HTR-8/SVneo (cell line): ENCODE data around the gene NOTUM.

ENCODE experiments used
- DNase-seq: peaks from one replicate; pipeline ENCODE4 v3.0.0; 2011; ENCODE audit warnings: low spot score, mixed read lengths; ENCODE audit not compliant: insufficient read length
- FAIRE-seq: peaks from 2 replicates; lab custom pipeline; 2011; peaks lifted over from hg19 to GRCh38; lab: Jason Lieb, UNC

The NOTUM gene

DNA sequence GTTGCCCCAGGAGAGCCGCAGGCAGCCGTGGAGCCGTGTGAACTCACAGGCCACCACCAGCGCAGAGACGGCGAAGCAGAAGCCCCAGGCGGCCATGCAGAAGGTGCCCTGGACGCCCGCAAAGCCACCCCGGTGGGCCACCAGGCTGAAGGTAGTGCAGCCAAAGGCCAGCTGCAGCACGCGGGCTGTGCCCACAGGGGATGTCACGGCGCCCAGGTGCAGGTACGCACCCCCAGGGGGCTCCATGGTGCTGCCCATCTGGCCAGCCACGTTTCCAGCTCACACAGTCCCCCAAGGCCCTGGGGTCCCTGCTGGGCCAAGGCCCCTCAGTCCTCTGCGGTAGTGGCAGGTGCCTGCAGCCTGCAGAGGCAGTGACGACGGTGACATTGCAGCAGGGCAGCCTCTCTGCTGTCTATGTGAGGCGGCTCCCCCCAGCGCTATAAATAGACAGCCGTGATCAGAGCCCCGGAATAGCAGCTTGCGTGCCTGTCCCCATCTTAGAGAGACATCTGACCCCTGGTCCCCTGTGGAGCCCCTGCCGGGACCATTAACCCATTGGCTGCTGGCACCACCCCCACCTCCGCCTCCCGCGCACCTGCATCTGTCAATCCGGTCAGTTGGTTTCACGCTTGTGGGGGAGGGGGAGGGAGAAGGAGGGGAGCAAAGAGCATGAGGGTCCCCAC lies 19.4 kb downstream of the NOTUM start:
- DNase-seq (no peak), FAIRE-seq (no peak)

GRCh38 chr17:81940538-81941483 lies 20.2 kb downstream of the NOTUM start:
- DNase-seq (no peak), FAIRE-seq (no peak)

- FAIRE-seq (no peak), DNase-seq (no peak)
These were observed 21.1 kb downstream of the NOTUM start for GRCh38 chr17:81939881-81940385.

- no peak for DNase-seq
- no peak for FAIRE-seq
These were observed 21.8 kb downstream of the NOTUM start for GRCh38 chr17:81939218-81939617.

DNA sequence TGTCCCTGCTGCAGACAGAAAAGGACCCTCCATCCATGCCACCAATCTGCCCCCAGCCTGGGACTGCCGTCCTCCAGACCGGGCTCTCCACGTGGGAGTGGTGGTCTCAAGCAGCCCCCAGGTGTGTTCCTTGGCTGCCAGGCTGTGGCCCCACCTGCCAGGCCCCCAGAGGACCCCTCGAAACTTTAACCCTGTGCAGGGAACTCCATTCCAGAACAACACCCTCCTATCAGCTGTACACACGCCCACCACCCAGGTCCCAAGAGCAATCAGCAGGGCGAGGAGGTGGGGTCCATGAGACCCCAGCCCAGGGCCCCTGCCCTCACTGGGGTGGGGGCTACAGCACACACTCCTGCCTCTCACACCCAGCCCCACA lies 25.3 kb downstream of the NOTUM start:
- no peak for FAIRE-seq

DNA sequence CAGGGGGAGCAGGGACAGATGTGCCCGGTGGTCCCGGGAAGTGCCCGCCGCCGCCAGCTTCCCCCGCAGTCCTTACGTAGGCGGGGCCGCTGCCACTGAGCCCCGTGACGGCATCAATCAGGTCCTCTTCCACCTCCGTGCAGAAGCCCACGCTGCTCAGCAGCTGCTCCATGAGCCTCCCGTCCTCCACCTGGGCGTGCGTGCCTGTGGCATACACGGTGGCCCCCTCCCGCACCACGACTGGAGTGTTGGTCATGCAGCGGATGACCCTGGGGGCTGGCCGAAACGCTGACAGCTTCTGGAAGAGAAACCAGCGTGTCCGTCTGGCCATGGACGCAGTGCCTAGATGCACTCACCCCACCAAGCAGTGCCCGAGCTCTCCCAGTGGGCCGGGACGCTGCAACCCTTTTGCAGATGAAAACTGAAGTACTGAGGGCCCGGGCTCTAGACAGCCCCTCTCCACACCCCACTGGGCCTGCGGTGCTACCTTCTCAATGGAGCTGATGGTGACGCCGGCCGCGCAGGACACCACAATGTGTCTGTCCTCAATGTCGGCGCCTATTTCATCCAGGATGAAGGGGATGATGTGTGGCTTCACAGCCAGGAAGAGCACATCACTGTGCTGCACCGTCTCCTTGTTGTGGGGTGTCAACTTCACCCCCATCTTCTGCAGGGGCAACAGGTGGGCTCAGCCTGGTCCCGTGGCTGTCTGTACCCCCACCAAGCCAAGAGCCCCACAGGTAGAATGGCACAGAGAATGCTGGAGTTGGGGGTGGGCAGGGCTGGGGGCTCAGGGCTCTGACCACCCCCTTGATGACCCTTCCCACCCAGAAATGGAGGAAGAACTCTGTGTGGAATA lies 25.9 kb downstream of the NOTUM start:
- DNase-seq (no peak), FAIRE-seq (no peak)

More for the DNA sequence above, 25.3 kb downstream of the NOTUM start:
- no peak for DNase-seq

DNA sequence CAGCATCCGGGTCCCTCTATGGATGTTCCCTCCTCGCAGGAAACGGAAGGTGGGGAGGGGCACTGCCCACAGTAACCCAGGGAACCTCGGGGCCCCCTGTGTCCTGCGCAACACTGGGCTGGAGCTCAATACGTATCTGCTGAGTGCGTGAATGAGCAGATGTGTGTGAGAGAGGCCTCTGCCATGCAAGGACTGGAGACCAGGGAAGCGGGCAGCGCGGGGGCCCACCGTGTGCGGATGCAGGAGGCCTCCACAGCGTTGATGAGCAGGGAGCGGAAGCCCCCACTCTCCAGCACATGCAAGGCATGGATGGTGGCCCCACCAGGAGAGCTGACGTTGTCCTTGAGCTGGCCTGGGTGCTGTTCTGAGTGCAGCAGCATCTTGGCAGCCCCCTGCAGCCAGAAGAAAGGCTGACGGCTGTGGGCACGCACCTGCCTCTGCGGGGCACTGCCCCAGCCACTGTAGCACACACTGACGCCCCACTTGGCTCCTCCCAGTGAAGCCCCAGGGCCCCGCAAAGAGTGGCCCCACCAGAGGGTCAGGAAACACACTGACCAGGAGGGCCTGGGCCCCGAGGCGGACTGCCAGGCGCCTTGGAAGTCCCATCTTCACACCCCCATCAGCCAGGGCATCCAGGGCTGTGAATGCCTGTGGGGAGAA lies 26.8 kb downstream of the NOTUM start:
- FAIRE-seq (no peak), DNase-seq (no peak)

DNA sequence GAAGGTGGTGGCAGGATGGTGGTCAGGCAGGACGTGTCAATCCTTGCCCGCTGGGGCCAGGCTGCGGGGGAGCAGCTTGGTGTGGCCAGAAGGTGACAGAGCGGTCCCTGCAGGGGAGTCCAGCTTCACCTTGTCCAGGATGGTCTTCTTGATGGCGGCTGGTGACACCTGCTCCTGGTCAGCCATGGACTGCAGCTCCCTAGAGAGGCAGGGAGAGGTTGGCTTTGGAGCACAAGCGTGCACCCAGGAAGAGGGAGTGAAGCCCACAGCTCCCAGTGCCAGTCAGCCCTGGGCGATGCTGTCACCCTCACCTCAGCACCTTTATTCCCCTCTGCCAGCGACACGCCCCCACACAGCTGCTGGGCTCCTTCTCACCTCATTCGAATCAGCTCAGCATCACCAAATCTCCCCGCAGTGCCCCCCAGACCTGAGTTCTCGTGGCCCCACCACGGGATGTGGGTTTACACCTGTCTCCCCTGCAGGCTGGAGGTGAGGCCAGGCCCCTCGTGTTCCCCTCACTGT lies 27.7 kb downstream of the NOTUM start:
- DNase-seq: no peak
- FAIRE-seq: no peak

DNA sequence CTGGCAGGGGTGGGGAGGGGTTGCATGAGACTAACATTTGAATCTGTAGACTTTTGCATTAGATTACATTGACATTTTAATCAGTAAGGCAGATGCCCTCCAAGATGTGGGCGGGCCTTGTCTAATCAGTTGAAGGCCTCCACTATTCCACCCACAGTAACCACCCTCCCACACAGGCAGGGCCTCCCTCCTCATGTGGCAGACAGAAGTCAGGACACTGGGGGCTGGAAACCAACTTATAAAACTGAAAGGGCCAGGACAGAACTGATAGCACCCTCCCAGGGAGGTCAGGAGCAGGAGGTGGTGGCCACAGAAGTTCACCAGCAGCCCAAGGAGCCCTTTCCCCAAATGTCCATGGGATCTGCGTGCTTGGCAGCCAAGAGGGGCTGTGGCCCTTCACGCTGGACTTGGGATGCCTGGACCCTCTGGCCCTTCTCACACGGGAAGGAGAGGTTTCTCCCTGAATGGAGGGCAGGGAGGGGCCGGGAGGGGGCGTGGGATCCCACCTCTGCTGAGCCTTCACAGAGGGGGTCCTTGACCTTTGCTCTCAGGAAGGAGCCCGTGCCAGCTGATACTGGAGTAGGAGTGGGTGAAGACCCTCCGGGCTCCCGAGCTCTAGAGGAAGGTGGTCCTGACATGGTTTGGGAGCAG lies 28.5 kb downstream of the NOTUM start:
- no peak for FAIRE-seq

DNA sequence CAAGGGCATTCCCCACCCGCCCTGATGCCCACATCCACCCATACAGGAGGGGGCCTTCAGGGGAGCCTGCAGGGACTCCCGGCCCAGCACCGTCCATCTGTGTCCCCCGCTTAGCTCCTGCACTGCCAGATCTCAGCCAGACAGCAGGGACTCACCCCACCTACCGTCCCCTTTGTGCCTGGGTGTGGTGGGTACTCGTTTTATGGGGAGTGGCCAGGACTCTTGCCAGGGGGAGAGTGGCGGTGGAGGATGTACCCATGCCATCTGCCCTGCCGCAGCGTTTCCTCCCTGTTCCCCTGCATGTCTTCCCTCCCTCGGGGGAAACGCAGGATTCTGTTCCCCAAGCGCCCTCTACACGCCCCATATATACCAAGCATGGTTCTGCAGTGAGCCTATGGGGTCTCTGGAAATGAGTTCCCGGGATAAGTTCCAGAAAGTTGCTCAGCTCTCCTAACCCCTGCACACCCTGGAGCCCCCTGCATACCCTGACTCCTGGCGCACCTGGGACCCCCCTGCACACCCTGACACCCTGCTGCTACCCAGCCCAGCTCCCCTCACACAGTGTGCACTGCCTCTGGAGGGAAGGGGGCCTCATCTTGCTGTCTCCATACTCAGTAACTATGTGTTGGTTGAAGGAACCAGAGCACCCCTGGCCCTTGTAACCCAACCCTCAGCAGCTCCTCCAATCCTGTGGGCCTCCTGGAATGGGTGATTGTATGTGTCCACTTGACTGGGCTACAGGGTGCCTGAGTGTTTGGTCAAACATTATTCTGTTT lies 29.2 kb downstream of the NOTUM start:
- no peak for DNase-seq
- FAIRE-seq: peak; percentile 31

More for the DNA sequence above, 28.5 kb downstream of the NOTUM start:
- no peak for DNase-seq

DNA sequence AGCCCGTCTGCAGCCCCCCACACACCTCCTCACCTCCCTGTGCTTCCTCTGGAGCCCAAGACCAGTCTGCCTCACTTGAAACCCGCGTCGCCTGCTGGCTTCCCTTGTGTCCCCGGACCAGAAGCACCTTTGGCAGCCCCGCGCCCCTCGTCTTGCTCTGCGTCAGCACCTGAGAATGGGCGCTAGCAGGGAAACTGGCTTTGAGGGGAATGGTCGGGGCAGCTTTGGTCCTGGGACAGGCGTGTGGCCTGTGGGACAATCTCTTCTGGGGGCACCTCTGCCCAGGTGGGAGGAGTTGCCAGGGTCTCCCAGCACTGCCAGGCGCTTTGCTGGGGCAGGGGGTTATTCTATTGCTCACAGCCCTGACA lies 29.8 kb downstream of the NOTUM start:
- no peak for FAIRE-seq
- DNase-seq: no peak

GRCh38 chr17:81930142-81931125 lies 30.6 kb downstream of the NOTUM start:
- FAIRE-seq: no peak

DNA sequence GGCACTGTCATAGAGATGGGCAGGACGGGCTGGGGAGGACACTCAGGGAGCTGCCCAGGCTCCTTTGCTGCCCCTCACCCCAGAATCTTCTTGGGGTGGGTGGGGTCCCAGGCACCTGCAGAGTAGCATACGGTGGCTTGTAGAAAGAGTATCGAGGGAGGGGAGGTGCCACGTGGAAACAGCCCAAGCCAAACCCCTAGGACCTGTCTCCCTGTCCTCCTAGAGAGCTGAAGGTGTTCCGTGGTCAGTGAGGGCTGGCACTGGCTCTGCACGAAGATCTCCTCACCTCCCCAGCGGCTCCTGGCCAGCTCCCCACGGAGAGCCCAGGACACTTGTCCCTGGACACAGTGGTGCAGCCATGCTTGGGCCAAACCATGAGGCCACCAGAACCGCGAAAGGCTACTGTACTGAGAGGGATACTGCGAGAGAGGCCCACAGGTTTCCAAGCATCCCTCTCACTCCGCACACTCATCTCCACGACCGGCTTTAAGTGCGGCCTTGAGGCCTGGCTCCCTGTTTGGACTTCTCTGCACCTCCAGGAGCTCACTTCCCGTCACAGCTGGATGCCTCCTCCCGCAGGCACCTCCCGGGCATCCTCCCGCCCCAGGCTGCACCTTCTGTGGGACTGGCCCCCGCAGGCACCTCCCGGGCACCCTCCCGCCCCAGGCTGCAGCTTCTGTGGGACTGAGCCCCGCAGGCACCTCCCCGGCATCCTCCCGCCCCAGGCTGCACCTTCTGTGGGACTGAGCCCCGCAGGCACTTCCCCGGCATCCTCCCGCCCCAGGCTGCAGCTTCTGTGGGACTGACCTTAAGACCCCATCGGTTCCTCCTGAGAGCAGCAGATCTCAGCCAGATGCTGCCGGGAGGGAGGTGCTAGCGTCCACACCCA lies 31.5 kb downstream of the NOTUM start:
- DNase-seq (no peak), FAIRE-seq (no peak)

More at GRCh38 chr17:81930142-81931125, 30.6 kb downstream of the NOTUM start:
- DNase-seq: no peak

- DNase-seq (no peak), FAIRE-seq (peak; percentile 58)
These were observed 32.3 kb downstream of the NOTUM start for GRCh38 chr17:81928544-81929252.

DNA sequence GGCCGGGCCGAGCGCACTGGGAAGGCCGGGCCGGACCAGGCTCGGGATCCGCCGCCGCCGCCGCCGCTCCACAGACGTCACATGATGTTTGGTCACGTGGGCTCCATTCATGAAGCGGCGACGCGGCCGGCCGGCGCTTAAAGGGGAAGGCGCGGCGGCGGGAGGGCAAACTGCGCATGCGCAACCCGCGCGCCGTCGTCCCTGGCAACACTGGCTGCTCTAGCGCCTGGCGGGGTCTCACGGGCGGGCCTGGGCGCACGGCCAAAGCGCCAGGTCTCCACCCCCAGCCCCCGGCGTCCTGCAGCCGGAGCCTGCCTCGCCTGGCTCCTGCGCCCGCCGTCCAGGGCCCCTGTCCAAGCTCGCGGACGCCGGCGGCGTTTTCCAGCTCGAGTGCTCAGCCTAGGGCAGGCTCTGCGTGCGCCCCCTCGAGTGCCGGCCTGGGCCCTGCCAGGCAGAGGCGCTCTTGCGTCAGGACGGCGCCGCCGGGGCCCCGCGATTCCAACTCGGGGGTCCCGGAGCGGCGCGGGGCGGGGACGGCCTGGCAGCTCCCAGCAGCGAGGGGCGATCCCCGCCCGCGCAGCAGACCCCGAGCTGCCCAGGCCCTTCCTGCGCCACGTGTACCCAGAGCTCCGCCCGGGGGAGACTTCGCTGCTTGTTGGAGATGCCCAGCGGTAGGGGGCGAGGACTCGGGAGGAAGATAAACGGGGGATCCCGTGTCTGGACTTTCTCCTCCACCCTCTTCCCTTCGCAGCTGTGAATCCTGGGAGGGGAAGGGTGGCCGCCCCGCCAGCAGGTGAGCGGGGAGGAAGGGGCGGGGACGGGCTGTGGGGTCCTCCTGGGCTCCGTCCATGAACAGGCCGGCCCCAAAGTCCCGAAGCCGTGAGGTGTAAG lies 33.1 kb downstream of the NOTUM start, which contains the start of gene MAFG:
Gene MAFG (minus strand): TSS at position 83 of the 891 bp plus-strand sequence. CDS start 4,550 bp downstream, outside the sequence.
- DNase-seq: peak; percentile 94
- FAIRE-seq: peak; percentile 92
